Ovary (tissue), 9 donors: ENCODE data around the gene PAM16. TPM values are rescaled to one million over a fixed set of nuclear protein-coding genes. Genes with fewer than 3 reads are reported as not detected.

Experiments used
- DNase-seq, 5 donors: peaks; one replicate each; pipeline ENCODE4 v3.0.0-alpha.2; 2019 to 2020
- H3K27ac ChIP-seq, 2 donors: fragments of 200-600 bp; one replicate each; pipeline versions ENCODE4 v1.5.1 to v1.8.0; 2019 to 2022
- H3K27me3 ChIP-seq: fragments of 200-600 bp; one replicate; pipeline ENCODE4 v1.8.0; 2022
- H3K36me3 ChIP-seq: fragments of 200-600 bp; sonication (generic); one replicate; pipeline ENCODE4 v1.5.1; 2019
- H3K4me1 ChIP-seq: one replicate; pipeline ENCODE4 v1.8.1; 2013; ENCODE audit warnings: mild to moderate bottlenecking, moderate library complexity; ENCODE audit not compliant: insufficient read depth
- H3K4me3 ChIP-seq: fragments of 200-600 bp; sonication (generic); one replicate; pipeline ENCODE4 v1.5.1; 2017
- H3K9me3 ChIP-seq, 2 donors: fragments of 200-600 bp in 1 of 2; sonication (generic) in 1 of 2; one replicate each; pipeline versions ENCODE4 v1.5.1 to v1.8.1; 2013 to 2019; ENCODE audit warnings: mild to moderate bottlenecking in 1 of 2, moderate library complexity in 1 of 2
- EP300 ChIP-seq: sonication (generic); formaldehyde crosslinking; IDR thresholded peaks from one replicate; pipeline ENCODE4 v1.6.1; 2017; ENCODE audit warnings: antibody characterized with exemption
- POLR2A ChIP-seq: fragments of 450-650 bp; IDR thresholded peaks from one replicate; pipeline ENCODE4 v1.6.1; 2017; ENCODE audit warnings: antibody characterized with exemption, mild to moderate bottlenecking, moderate library complexity
- WGBS, 3 donors: extraction: QIAGEN DNeasy Blood & Tissue Kit in 1 of 3; methylation state at CpG; one replicate each; pipeline versions ENCODE4 v1.1.5 to v1.1.7; 2013 to 2017; 5-methylcytosine and 5-hydroxymethylcytosine counted together
- intact Hi-C, 4 donors: fragments of 100-400 bp; cut with DNase I; formaldehyde crosslinking; loops; one replicate each; pipeline versions ENCODE4 v1.11.0 to v1.15.1; 2022 to 2023
- polyA plus RNA-seq, 2 donors: library from polyadenylated mRNA; stranded (reverse); fragments of 200-250 nt in 1 of 2; fragments of 350-450 nt in 1 of 2; fragmentation: Illumina TruSeq in 1 of 2; extraction: RNeasy Lipid Tissue Mini Kit (QIAGEN cat#74804) in 1 of 2; gene quantifications; one replicate each; pipeline ENCODE4 v1.2.3, GENCODE V29; 2013 to 2014
- total RNA-seq, 7 donors: library from RNA; depleted of rRNA in 2 of 7; stranded (reverse); fragments of >200 nt in 2 of 7; fragmentation: NEBNext Ultra II Directional in 3 of 7; extraction: Animal tissue kit (Norgen Biotek cat#: 25700) in 3 of 7; gene quantifications; one replicate each; pipeline versions ENCODE4 v1.1.0 to v1.2.4, GENCODE V29; 2016 to 2023
- TF ChIP-seq, protein P1 (sequence below), 3 donors: fragments of 450-650 bp in 2 of 3; fragments of 200-600 bp in 1 of 3; IDR thresholded peaks; one replicate each; pipeline versions ENCODE4 v1.5.1 to v1.8.0; 2016 to 2022; ENCODE audit warnings: antibody characterized with exemption in 3 of 3, mild to moderate bottlenecking in 1 of 3
- donor health status: DM: no; HTN: no; CAD: no; lungs with moderate emphysema.
- donor health status: DM: no; HTN: no; CAD: no.
- donor health status: Bipolar disorder and iron deficiency.
- donor health status: DM: yes; HTN: yes; CAD: no.
- donor health status: DM: no; HTN: no; CAD: no.
- donor health status: DM: yes; HTN: yes; CAD: no.

PAM16 gene
- total and polyA plus RNA-seq, 9 donors: 18.5 to 47.2 (median 35.7) TPM

- Histone ChIP-seq H3K36me3 (no peaks in the 10 kb centered on the region), H3K27me3 (no peaks in the 10 kb centered on the region), H3K4me1 (no peaks in the 10 kb centered on the region), H3K9me3 (no peaks in the 10 kb centered on the region), H3K27ac (no peak overlapping the region), H3K4me3 (no peak overlapping the region)
- intact Hi-C loops: loop anchor here in 2 of 4 donors (2.0 kb wide), 1 partner anchor 42 kb away; no protein-coding TSS in a partner anchor
- DNase-seq: peak in 1 of 5 donors; percentile 23
- TF ChIP-seq EP300 (no peak), POLR2A (no peak)
- TF ChIP-seq, protein P1, sequence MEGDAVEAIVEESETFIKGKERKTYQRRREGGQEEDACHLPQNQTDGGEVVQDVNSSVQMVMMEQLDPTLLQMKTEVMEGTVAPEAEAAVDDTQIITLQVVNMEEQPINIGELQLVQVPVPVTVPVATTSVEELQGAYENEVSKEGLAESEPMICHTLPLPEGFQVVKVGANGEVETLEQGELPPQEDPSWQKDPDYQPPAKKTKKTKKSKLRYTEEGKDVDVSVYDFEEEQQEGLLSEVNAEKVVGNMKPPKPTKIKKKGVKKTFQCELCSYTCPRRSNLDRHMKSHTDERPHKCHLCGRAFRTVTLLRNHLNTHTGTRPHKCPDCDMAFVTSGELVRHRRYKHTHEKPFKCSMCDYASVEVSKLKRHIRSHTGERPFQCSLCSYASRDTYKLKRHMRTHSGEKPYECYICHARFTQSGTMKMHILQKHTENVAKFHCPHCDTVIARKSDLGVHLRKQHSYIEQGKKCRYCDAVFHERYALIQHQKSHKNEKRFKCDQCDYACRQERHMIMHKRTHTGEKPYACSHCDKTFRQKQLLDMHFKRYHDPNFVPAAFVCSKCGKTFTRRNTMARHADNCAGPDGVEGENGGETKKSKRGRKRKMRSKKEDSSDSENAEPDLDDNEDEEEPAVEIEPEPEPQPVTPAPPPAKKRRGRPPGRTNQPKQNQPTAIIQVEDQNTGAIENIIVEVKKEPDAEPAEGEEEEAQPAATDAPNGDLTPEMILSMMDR (IDR thresholded peaks at IDR 0.05): no peak
- WGBS, 3 donors: 89 to 92% (median 91%) methylated on average over 26 to 28 of the region's 28 CpGs
Observed at GRCh38 chr16:4361033-4361943, 10.2 kb upstream of the PAM16 start.

DNA sequence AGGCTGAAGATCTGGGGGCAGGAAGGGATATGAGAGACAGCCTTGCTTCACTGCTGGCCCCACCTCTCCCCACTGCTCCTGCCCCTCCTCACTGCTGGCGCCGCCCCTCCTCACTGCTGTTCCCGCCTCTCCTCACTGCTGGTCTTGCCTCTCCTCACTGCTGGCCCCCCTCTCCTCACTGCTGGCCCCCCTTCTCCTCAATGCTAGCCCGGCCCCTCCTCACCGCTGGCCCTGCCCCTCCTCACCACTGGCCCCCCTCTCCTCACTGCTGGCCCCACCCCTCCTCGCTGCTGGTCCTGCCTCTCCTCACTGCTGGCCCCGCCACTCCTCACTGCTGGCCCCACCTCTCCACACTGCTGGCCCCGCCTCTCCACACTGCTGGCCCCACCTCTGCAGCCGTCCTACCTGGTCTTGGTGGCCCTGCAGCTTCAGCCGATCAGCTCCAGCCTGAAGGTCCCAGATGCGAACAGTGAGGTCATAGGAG is 9.5 kb upstream of the PAM16 start:
- no peaks in the 10 kb centered on the region for H3K36me3 ChIP-seq
- H3K27ac ChIP-seq: no peak overlapping the region
- H3K4me1 ChIP-seq: no peaks in the 10 kb centered on the region
- H3K27me3 ChIP-seq: no peaks in the 10 kb centered on the region
- no peak for TF ChIP-seq POLR2A
- TF ChIP-seq, protein P1 (IDR thresholded peaks at IDR 0.05): no peak
- no peak for TF ChIP-seq EP300
- DNase-seq: peak in 1 of 5 donors; percentile 36
- intact Hi-C loops: loop anchor here in 2 of 4 donors (2.0 kb wide), 1 partner anchor 42 kb away; no protein-coding TSS in a partner anchor
- 85 to 92% (median 88%) methylated on average over 10 to 11 of the region's 11 CpGs for WGBS, 3 donors
- no peak overlapping the region for H3K4me3 ChIP-seq
- H3K9me3 ChIP-seq: no peaks in the 10 kb centered on the region

GRCh38 chr16:4359914-4360313 is 8.8 kb upstream of the PAM16 start:
- Histone ChIP-seq H3K27ac (no peak overlapping the region), H3K4me3 (no peak overlapping the region), H3K4me1 (no peaks in the 10 kb centered on the region), H3K36me3 (no peaks in the 10 kb centered on the region), H3K9me3 (no peaks in the 10 kb centered on the region), H3K27me3 (no peaks in the 10 kb centered on the region)
- DNase-seq: no peak
- 93 to 96% (median 96%) methylated on average over 3 of the region's 3 CpGs for WGBS, 3 donors
- intact Hi-C loops: loop anchor here (1.0 to 2.0 kb wide), 2 partner anchors 42 to 43 kb away; no protein-coding TSS in a partner anchor
- no peak for TF ChIP-seq POLR2A
- no peak for TF ChIP-seq EP300
- TF ChIP-seq, protein P1 (IDR thresholded peaks at IDR 0.05): no peak

DNA sequence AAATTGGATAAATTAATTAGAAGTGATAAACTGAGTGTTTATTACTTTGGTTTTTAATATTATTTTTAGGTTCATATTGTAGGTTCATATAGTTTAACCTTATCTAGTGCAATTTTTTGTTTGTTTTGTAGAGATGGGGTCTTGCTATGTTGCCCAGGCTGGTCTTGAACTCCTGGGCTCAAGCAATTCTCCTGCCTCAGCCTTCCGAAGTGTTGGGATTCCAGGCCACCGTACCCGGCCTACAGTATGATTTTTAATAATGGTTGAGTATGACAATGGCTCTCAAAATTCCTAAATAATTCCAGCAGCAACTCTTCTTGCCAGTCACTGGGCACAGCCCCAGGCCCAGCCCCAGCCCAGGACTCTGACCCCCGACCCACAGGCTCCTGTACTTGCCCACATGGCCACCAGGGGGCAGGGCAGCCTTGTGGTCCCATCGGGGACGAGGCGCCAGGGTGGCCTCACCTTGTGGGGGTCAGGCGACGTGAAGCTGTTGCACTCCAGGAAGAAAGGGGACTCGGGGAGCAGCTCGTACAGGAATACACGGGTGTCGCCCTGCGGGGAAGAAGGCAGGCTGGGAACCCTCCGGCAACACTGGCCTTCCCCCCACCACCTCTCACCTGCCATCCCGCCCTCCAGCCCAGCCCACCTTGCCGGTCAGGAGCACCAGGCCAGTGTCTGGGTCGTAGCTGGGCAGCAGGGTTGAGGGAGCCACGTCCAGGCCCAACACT is 7.9 kb upstream of the PAM16 start:
- Histone ChIP-seq H3K4me3 (no peak overlapping the region), H3K36me3 (no peaks in the 10 kb centered on the region), H3K4me1 (no peaks in the 10 kb centered on the region), H3K9me3 (no peaks in the 10 kb centered on the region), H3K27me3 (no peaks in the 10 kb centered on the region), H3K27ac (no peak overlapping the region)
- intact Hi-C loops: loop anchor here in 2 of 4 donors (1.0 kb wide), 1 partner anchor 43 kb away; no protein-coding TSS in a partner anchor
- DNase-seq: peak; percentile 65 to 83 (median 81)
- TF ChIP-seq POLR2A: no peak
- TF ChIP-seq, protein P1 (IDR thresholded peaks at IDR 0.05): peak; percentile 85 to 98 (median 96)
- 33 to 42% (median 39%) methylated on average over 10 to 19 of the region's 19 CpGs for WGBS, 3 donors
